Activated CD8-positive, alpha-beta memory T cell treated with anti-CD3 and anti-CD28 coated beads, Interleukin-2, amount 10 ng/mL, durations not matched to agents 7 days and 5 days (primary cell): ENCODE measurements around the gene NENF. TPM values are rescaled to one million over a fixed set of nuclear protein-coding genes. Genes with fewer than 3 reads are reported as not detected.

Source experiments
- ATAC-seq: fragments of 150-1000 bp; cut with Tn5 transposase; one replicate; pipeline ENCODE4 v1.10.0; 2021; ENCODE audit warnings: moderate library complexity
- CTCF ChIA-PET: fragments of 350-600 bp; sonication (Branson Sonifier 250); formaldehyde crosslinking; loops from one replicate; lab custom pipeline; 2021; ENCODE audit warnings: antibody characterized with exemption; lab: Charles Lee
- DNase-seq: peaks from one replicate; pipeline ENCODE4 v3.0.0-alpha.2; 2020
- H3K27ac Mint-ChIP-seq: one replicate; pipeline ENCODE4 v1.8.0; 2021; ENCODE audit warnings: mild to moderate bottlenecking, mixed read lengths
- H3K27me3 Mint-ChIP-seq: one replicate; pipeline ENCODE4 v1.8.0; 2021; ENCODE audit warnings: mixed read lengths
- H3K36me3 Mint-ChIP-seq: one replicate; pipeline ENCODE4 v1.8.0; 2021; ENCODE audit warnings: mild to moderate bottlenecking, mixed read lengths
- H3K4me1 Mint-ChIP-seq: one replicate; pipeline ENCODE4 v1.8.0; 2021; ENCODE audit warnings: mixed read lengths
- H3K4me3 Mint-ChIP-seq: one replicate; pipeline ENCODE4 v1.8.0; 2021; ENCODE audit warnings: mild to moderate bottlenecking, moderate library complexity, mixed read lengths
- H3K9me3 Mint-ChIP-seq: one replicate; pipeline ENCODE4 v1.8.0; 2022; ENCODE audit warnings: low read depth, mixed read lengths
- total RNA-seq, 2 experiments: library from RNA; stranded (reverse); gene quantifications; one replicate each; pipeline ENCODE4 v1.2.3, GENCODE V29; 2021

NENF gene
- total RNA-seq, 2 experiments from 2014 or later: 33.9 to 37.6 TPM

- Mint-ChIP-seq H3K27me3 (no peaks in the 10 kb centered on the region), H3K9me3 (no peaks in the 10 kb centered on the region), H3K27ac (peak overlapping the region; percentile 91), H3K4me1 (peaks cover 35% of the 10 kb centered on the region), H3K4me3 (peak overlapping the region; percentile 94), H3K36me3 (peaks cover 27% of the 10 kb centered on the region)
- CTCF ChIA-PET: interaction anchor here (1.2 to 2.5 kb wide), 3 partner anchors 38 to 44 kb away, joined by 3 to 13 read pairs (median 5); no protein-coding TSS in a partner anchor
- DNase-seq (no peak), ATAC-seq (peak; percentile 24)
Measured at GRCh38 chr1:212413902-212414327, 18.8 kb upstream of the NENF start.

GRCh38 chr1:212414328-212415106 is 18.2 kb upstream of the NENF start, which contains the start of gene PACC1:
Gene PACC1 (minus strand): TSS chr1:212414886. CDS start chr1:212414757, 129 bp downstream.
- H3K4me1 Mint-ChIP-seq: peaks cover 35% of the 10 kb centered on the region
- peak; percentile 97 for ATAC-seq
- CTCF ChIA-PET: interaction anchor here (0.6 to 2.5 kb wide), 7 partner anchors 18 to 734 kb away, joined by 3 to 13 read pairs (median 4); partner anchors contain the start of gene NENF
- no peaks in the 10 kb centered on the region for H3K27me3 Mint-ChIP-seq
- peak; percentile 96 for DNase-seq
- H3K4me3 Mint-ChIP-seq: peak within 1 kb of the TSS; percentile 94
- H3K9me3 Mint-ChIP-seq: no peaks in the 10 kb centered on the region
- H3K27ac Mint-ChIP-seq: peak within 1 kb of the TSS; percentile 91
- peaks cover 22% of the 10 kb centered on the region for H3K36me3 Mint-ChIP-seq

GRCh38 chr1:212415107-212415841 is 17.4 kb upstream of the NENF start:
- Mint-ChIP-seq H3K27me3 (no peaks in the 10 kb centered on the region), H3K27ac (peak overlapping the region; percentile 91), H3K4me1 (peaks cover 35% of the 10 kb centered on the region), H3K4me3 (peak overlapping the region; percentile 94), H3K36me3 (peaks cover 16% of the 10 kb centered on the region), H3K9me3 (no peaks in the 10 kb centered on the region)
- DNase-seq: peak; percentile 64
- ATAC-seq: no peak
- CTCF ChIA-PET: interaction anchor here (0.6 to 2.5 kb wide), 7 partner anchors 17 to 734 kb away, joined by 3 to 13 read pairs (median 4); partner anchors contain the start of gene NENF

- CTCF ChIA-PET: interaction anchor here (2.4 kb wide), 1 partner anchor 35 kb away, joined by 6 read pairs; no protein-coding TSS in a partner anchor
- H3K36me3 Mint-ChIP-seq: no peaks in the 10 kb centered on the region
- peaks cover 18% of the 10 kb centered on the region for H3K27me3 Mint-ChIP-seq
- peaks cover 3% of the 10 kb centered on the region for H3K4me1 Mint-ChIP-seq
- DNase-seq (no peak), ATAC-seq (no peak)
- H3K9me3 Mint-ChIP-seq: no peaks in the 10 kb centered on the region
- H3K27ac Mint-ChIP-seq: no peak overlapping the region
- H3K4me3 Mint-ChIP-seq: no peak overlapping the region
Measured at GRCh38 chr1:212421165-212421564, 11.6 kb upstream of the NENF start.

GRCh38 chr1:212423879-212424278 is 8.8 kb upstream of the NENF start:
- CTCF ChIA-PET: interaction anchor here (1.0 kb wide), 1 partner anchor 32 kb away, joined by 4 read pairs; no protein-coding TSS in a partner anchor
- no peak for ATAC-seq

GRCh38 chr1:212428496-212428895 is 4.2 kb upstream of the NENF start:
- Mint-ChIP-seq H3K9me3 (no peaks in the 10 kb centered on the region), H3K4me1 (peaks cover 8% of the 10 kb centered on the region), H3K27me3 (peaks cover 20% of the 10 kb centered on the region), H3K4me3 (no peak overlapping the region), H3K36me3 (no peaks in the 10 kb centered on the region), H3K27ac (no peak overlapping the region)
- ATAC-seq (no peak), DNase-seq (no peak)
- CTCF ChIA-PET: interaction anchor here (3.2 kb wide), 1 partner anchor 27 kb away, joined by 10 read pairs; no protein-coding TSS in a partner anchor

More at GRCh38 chr1:212423879-212424278, 8.8 kb upstream of the NENF start:
- H3K4me1 Mint-ChIP-seq: no peaks in the 10 kb centered on the region
- no peak overlapping the region for H3K27ac Mint-ChIP-seq
- H3K4me3 Mint-ChIP-seq: no peak overlapping the region
- H3K36me3 Mint-ChIP-seq: no peaks in the 10 kb centered on the region
- H3K9me3 Mint-ChIP-seq: no peaks in the 10 kb centered on the region
- peaks cover 26% of the 10 kb centered on the region for H3K27me3 Mint-ChIP-seq
- no peak for DNase-seq

GRCh38 chr1:212430416-212430815 is 2.3 kb upstream of the NENF start:
- peaks cover 7% of the 10 kb centered on the region for H3K27me3 Mint-ChIP-seq
- peaks cover 2% of the 10 kb centered on the region for H3K36me3 Mint-ChIP-seq
- DNase-seq: no peak
- H3K27ac Mint-ChIP-seq: no peak overlapping the region
- H3K4me1 Mint-ChIP-seq: peaks cover 12% of the 10 kb centered on the region
- H3K9me3 Mint-ChIP-seq: no peaks in the 10 kb centered on the region
- CTCF ChIA-PET: interaction anchor here (0.9 to 1.8 kb wide), 7 partner anchors 8 to 750 kb away, joined by 3 to 11 read pairs (median 3); no protein-coding TSS in a partner anchor
- ATAC-seq: no peak
- no peak overlapping the region for H3K4me3 Mint-ChIP-seq

- Mint-ChIP-seq H3K36me3 (peaks cover 2% of the 10 kb centered on the region), H3K27me3 (peaks cover 7% of the 10 kb centered on the region), H3K4me1 (peaks cover 12% of the 10 kb centered on the region), H3K4me3 (no peak overlapping the region), H3K9me3 (no peaks in the 10 kb centered on the region), H3K27ac (no peak overlapping the region)
- DNase-seq: no peak
- no peak for ATAC-seq
- CTCF ChIA-PET: interaction anchor here (1.0 to 1.8 kb wide), 5 partner anchors 8 to 750 kb away, joined by 3 to 11 read pairs (median 4); no protein-coding TSS in a partner anchor
Measured at GRCh38 chr1:212430955-212431394, 1.7 kb upstream of the NENF start.

GRCh38 chr1:212431644-212432043 is 1.1 kb upstream of the NENF start:
- Mint-ChIP-seq H3K27ac (no peak overlapping the region), H3K36me3 (peaks cover 2% of the 10 kb centered on the region), H3K4me3 (no peak overlapping the region), H3K4me1 (peaks cover 12% of the 10 kb centered on the region), H3K27me3 (peaks cover 7% of the 10 kb centered on the region), H3K9me3 (no peaks in the 10 kb centered on the region)
- ATAC-seq (no peak), DNase-seq (no peak)
- CTCF ChIA-PET: interaction anchor here (1.0 to 2.3 kb wide), 6 partner anchors 17 to 751 kb away, joined by 3 to 18 read pairs (median 4); partner anchors contain the start of genes DTL, INTS7 and PACC1

- DNase-seq (no peak), ATAC-seq (no peak)
- Mint-ChIP-seq H3K9me3 (no peaks in the 10 kb centered on the region), H3K36me3 (peaks cover 2% of the 10 kb centered on the region), H3K4me3 (peak overlapping the region; percentile 48), H3K27ac (peak overlapping the region; percentile 61), H3K27me3 (peaks cover 7% of the 10 kb centered on the region), H3K4me1 (peaks cover 12% of the 10 kb centered on the region)
- CTCF ChIA-PET: interaction anchor here (1.0 to 2.3 kb wide), 8 partner anchors 18 to 752 kb away, joined by 3 to 18 read pairs (median 4); partner anchors contain the start of genes DTL, INTS7 and PACC1
Measured at GRCh38 chr1:212432272-212432660, 454 bp upstream of the NENF start.

GRCh38 chr1:212433577-212434462 is 1.1 kb downstream of the NENF start:
- H3K9me3 Mint-ChIP-seq: no peaks in the 10 kb centered on the region
- no peaks in the 10 kb centered on the region for H3K27me3 Mint-ChIP-seq
- DNase-seq: no peak
- peak overlapping the region; percentile 73 for H3K4me3 Mint-ChIP-seq
- no peak for ATAC-seq
- peaks cover 2% of the 10 kb centered on the region for H3K36me3 Mint-ChIP-seq
- peak overlapping the region; percentile 26 for H3K27ac Mint-ChIP-seq
- CTCF ChIA-PET: interaction anchor here (1.3 to 2.3 kb wide), 3 partner anchors 21 to 363 kb away, joined by 4 to 18 read pairs (median 4); no protein-coding TSS in a partner anchor
- H3K4me1 Mint-ChIP-seq: peaks cover 12% of the 10 kb centered on the region

- CTCF ChIA-PET: no interaction called here
- ATAC-seq: no peak
- Mint-ChIP-seq H3K4me3 (no peak overlapping the region), H3K4me1 (peaks cover 12% of the 10 kb centered on the region), H3K36me3 (peaks cover 2% of the 10 kb centered on the region), H3K27ac (no peak overlapping the region), H3K9me3 (no peaks in the 10 kb centered on the region), H3K27me3 (no peaks in the 10 kb centered on the region)
- no peak for DNase-seq
Measured at GRCh38 chr1:212434992-212435391, 2.3 kb downstream of the NENF start.
